ENCODE results near the gene PLCB4. TPM values are rescaled to one million over a fixed set of nuclear protein-coding genes. Genes with fewer than 3 reads are reported as not detected.

PLCB4 gene
- polyA plus RNA-seq, 1 of the 3 experiments (the other 2 are of a cell fraction) = 5.5 TPM

DNA sequence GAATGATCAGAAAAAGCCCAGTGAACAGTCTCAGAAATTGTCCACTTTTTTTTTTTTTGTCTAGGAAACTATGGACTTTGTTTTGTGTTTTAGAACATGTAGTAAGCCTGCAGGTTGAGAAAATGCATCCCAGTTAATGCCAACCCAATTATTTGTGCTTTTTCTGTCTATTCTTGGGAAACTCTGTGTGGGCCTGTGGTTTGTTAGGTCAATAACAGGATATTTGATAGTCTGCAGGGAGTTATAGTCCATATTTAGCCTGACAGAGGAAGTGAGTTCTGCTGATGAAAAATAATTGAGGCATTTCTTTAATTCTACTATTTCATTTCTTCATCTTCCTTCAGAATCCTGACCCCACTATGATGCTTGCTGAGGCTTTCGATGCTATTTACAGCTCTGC lies 291.5 kb downstream of the PLCB4 start:
- Histone ChIP-seq H3K9me2 (no peaks in the 10 kb centered on the region), H4K20me1 (ENCODE audit: insufficient read depth) (no peaks in the 10 kb centered on the region), H3K4me3 (ENCODE audit: low read depth in 2 of 2, low read length in 1 of 2) (0 out of 4 replicates have a peak overlapping the region, but pooled peaks of 1 of the 2 experiments have one; percentile 6), H3K27ac (ENCODE audit: low read depth in 2 of 2, low read length in 1 of 2) (peak overlapping the region in 1 of 2 experiments; percentile 11; a peak in 1 of 4 replicates), H3K9ac (no peak overlapping the region), H3K4me2 (no peak overlapping the region), H3K9me3 (no peaks in the 10 kb centered on the region), H3K4me1 (ENCODE audit: control insufficient read depth in 1 of 2, insufficient read depth in 2 of 2, low read depth in 1 of 2, low read length in 1 of 2) (peaks cover 4 to 10% of the 10 kb centered on the region in 2 experiments; a peak in 1 of 4 replicates), H2AFZ (ENCODE audit: low read depth) (no peak overlapping the region), H3K36me3 (replicated peaks in 1 of 2; ENCODE audit: control insufficient read depth in 1 of 2, insufficient read depth in 2 of 2, low read length in 1 of 2) (peaks cover 9 to 20% of the 10 kb centered on the region in 2 experiments), H3K79me2 (ENCODE audit: insufficient read depth) (no peaks in the 10 kb centered on the region), H3K27me3 (ENCODE audit: insufficient read depth) (no peaks in the 10 kb centered on the region), H3F3A (replicated peaks; ENCODE audit: insufficient read depth) (no peaks in the 10 kb centered on the region)
- WGBS (ENCODE audit: low lambda C conversion rate) = 96% methylated on average over 1 of the region's 1 CpG
- ChIA-PET POLR2A (no interaction called here), CTCF (interaction anchor here (0.6 to 2.5 kb wide), 17 partner anchors 9 to 604 kb away, joined by 3 to 26 read pairs (median 6); no protein-coding TSS in a partner anchor)
- DNase-seq = no peak
- TF ChIP-seq MEF2A (IDR thresholded peaks at IDR 0.05; ENCODE audit: borderline replicate concordance, low read depth) = no peak
- TF ChIP-seq, protein P1, sequence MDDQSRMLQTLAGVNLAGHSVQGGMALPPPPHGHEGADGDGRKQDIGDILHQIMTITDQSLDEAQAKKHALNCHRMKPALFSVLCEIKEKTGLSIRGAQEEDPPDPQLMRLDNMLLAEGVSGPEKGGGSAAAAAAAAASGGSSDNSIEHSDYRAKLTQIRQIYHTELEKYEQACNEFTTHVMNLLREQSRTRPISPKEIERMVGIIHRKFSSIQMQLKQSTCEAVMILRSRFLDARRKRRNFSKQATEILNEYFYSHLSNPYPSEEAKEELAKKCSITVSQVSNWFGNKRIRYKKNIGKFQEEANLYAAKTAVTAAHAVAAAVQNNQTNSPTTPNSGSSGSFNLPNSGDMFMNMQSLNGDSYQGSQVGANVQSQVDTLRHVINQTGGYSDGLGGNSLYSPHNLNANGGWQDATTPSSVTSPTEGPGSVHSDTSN (IDR thresholded peaks at IDR 0.05) = no peak
- TF ChIP-seq, protein P2, sequence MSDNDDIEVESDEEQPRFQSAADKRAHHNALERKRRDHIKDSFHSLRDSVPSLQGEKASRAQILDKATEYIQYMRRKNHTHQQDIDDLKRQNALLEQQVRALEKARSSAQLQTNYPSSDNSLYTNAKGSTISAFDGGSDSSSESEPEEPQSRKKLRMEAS (IDR thresholded peaks at IDR 0.05; ENCODE audit: low read depth) = no peak
- TF ChIP-seq FOXM1 (IDR thresholded peaks at IDR 0.05; ENCODE audit: low read depth) = no peak
- no peak for TF ChIP-seq FOSL2 (IDR thresholded peaks at IDR 0.05; ENCODE audit: borderline replicate concordance, low read depth)
- no peak for TF ChIP-seq EP300 (IDR thresholded peaks at IDR 0.05; ENCODE audit: borderline replicate concordance in 1 of 2, low read depth in 1 of 2, low read length in 1 of 2)
- TF ChIP-seq, protein P3, sequence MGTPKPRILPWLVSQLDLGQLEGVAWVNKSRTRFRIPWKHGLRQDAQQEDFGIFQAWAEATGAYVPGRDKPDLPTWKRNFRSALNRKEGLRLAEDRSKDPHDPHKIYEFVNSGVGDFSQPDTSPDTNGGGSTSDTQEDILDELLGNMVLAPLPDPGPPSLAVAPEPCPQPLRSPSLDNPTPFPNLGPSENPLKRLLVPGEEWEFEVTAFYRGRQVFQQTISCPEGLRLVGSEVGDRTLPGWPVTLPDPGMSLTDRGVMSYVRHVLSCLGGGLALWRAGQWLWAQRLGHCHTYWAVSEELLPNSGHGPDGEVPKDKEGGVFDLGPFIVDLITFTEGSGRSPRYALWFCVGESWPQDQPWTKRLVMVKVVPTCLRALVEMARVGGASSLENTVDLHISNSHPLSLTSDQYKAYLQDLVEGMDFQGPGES (IDR thresholded peaks at IDR 0.05; ENCODE audit: low read depth, low read length) = no peak
- no peak for TF ChIP-seq POLR2AphosphoS5 (IDR thresholded peaks at IDR 0.05; ENCODE audit: low read depth, low read length)
- no peak for TF ChIP-seq TEAD4 (IDR thresholded peaks at IDR 0.05; ENCODE audit: borderline replicate concordance, insufficient read depth)
- no peak for TF ChIP-seq RXRA (IDR thresholded peaks at IDR 0.05; ENCODE audit: borderline replicate concordance, low read depth)
- TF ChIP-seq GABPA (IDR thresholded peaks at IDR 0.05; ENCODE audit: low read depth) = no peak
- no peak for TF ChIP-seq CHD2 (IDR thresholded peaks at IDR 0.05; ENCODE audit: low read length, partially characterized antibody)

DNA sequence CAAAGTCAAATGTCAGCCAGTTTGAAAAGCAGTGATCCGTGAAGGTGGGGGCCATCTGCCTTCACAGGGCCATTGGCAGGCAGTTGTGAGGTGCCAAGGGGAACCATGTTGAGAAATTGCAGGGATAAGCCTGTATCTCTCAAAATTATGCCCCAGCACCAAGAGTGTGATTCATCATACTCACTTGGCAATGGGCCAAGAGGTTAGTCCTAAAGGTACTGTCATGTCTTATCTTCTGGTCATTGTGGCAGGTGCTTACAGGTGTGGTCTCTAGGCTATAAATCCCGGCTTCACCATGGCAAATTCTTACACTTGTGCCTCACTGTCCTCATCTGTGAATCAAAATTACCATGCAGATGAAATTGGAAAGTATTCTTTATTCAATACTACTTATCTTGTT lies 294.8 kb downstream of the PLCB4 start:
- Histone ChIP-seq H3K4me2 (no peak overlapping the region), H3K36me3 (replicated peaks in 1 of 2; ENCODE audit: control insufficient read depth in 1 of 2, insufficient read depth in 2 of 2, low read length in 1 of 2) (peaks cover 6 to 20% of the 10 kb centered on the region in 2 experiments), H3K9me2 (no peaks in the 10 kb centered on the region), H4K20me1 (ENCODE audit: insufficient read depth) (no peaks in the 10 kb centered on the region), H3K9ac (no peak overlapping the region), H3K4me1 (ENCODE audit: control insufficient read depth in 1 of 2, insufficient read depth in 2 of 2, low read depth in 1 of 2, low read length in 1 of 2) (peaks cover 4 to 10% of the 10 kb centered on the region in 2 experiments; a peak in 1 of 4 replicates), H3K27me3 (ENCODE audit: insufficient read depth) (no peaks in the 10 kb centered on the region), H3K79me2 (ENCODE audit: insufficient read depth) (no peaks in the 10 kb centered on the region), H2AFZ (ENCODE audit: low read depth) (no peak overlapping the region), H3K4me3 (ENCODE audit: low read depth in 2 of 2, low read length in 1 of 2) (no peak overlapping the region), H3K27ac (ENCODE audit: low read depth in 2 of 2, low read length in 1 of 2) (no peak overlapping the region), H3F3A (replicated peaks; ENCODE audit: insufficient read depth) (no peaks in the 10 kb centered on the region), H3K9me3 (no peaks in the 10 kb centered on the region)
- ChIA-PET POLR2A (no interaction called here), CTCF (interaction anchor here (1.9 to 2.5 kb wide), 2 partner anchors 510 to 573 kb away, joined by 11 to 13 read pairs; no protein-coding TSS in a partner anchor)
- DNase-seq = no peak
- WGBS (ENCODE audit: low lambda C conversion rate) = 96% methylated on average over 2 of the region's 2 CpGs
- TF ChIP-seq YY1 (IDR thresholded peaks at IDR 0.05; ENCODE audit: low read depth) (no peak), REST (IDR thresholded peaks at IDR 0.05; ENCODE audit: low read depth, low read length) (no peak), NFIC (IDR thresholded peaks at IDR 0.05; ENCODE audit: borderline replicate concordance) (peak; percentile 22; the same call in 1 of the 2 replicates), USF2 (IDR thresholded peaks at IDR 0.05; ENCODE audit: borderline replicate concordance, low read depth, low read length) (no peak), MEF2A (IDR thresholded peaks at IDR 0.05; ENCODE audit: borderline replicate concordance, low read depth) (no peak), EP300 (IDR thresholded peaks at IDR 0.05; ENCODE audit: borderline replicate concordance in 1 of 2, low read depth in 1 of 2, low read length in 1 of 2) (no peak), TCF12 (IDR thresholded peaks at IDR 0.05) (no peak)

Measured in SK-N-SH (cell line).